K562 (cell line): ENCODE results near the gene DIS3L2. TPM values are rescaled to one million over a fixed set of nuclear protein-coding genes. Genes with fewer than 3 reads are reported as not detected.

Source experiments
- ATAC-seq: fragments of 200-7000 bp; cut with Tn5 transposase; 3 replicates; pipeline ENCODE4 v1.9.1; 2020; ENCODE audit warnings: moderate library complexity
- BruUV-seq: library from RNA; stranded (reverse); fragments of 400-500 nt; replicated peaks from 2 replicates; lab custom pipeline; 2021; lab: Mats Ljungman, UMichigan
- CTCF ChIA-PET: fragments of 300-600 bp; formaldehyde crosslinking; extraction: SDS; loops from one replicate; lab custom pipeline; 2021; ENCODE audit warnings: low intra/inter-chr PET ratio; lab: Yijun Ruan, JAX
- POLR2A ChIA-PET: fragments of 300-600, 350-650 bp; sonication (Branson Sonifier 250); formaldehyde crosslinking; extraction: SDS; loops from one replicate; lab custom pipeline; 2021; ENCODE audit warnings: antibody characterized with exemption, inconsistent platforms; lab: Yijun Ruan, JAX
- DNase-seq, 4 experiments: peaks; one replicate each; pipeline versions ENCODE4 v3.0.0 to v3.0.0-alpha.2; 2011 to 2018; ENCODE audit warnings: low spot score in 3 of 4, mixed read lengths in 3 of 4; ENCODE audit errors: extremely low read depth in 1 of 4
- FAIRE-seq: peaks from 2 replicates; lab custom pipeline; 2011; peaks lifted over from hg19 to GRCh38; lab: Jason Lieb, UNC
- H2AFZ ChIP-seq: 2 replicates; pipeline ENCODE4 v1.6.0; 2011; ENCODE audit warnings: low read depth, low read length, control low read depth, inconsistent platforms
- H3K27ac ChIP-seq: fragments of 200-600 bp; 3 replicates; pipeline ENCODE4 v1.8.0; 2011; ENCODE audit warnings: low read depth, mild to moderate bottlenecking, control low read depth, inconsistent platforms, low read length, moderate library complexity, mixed read lengths; ENCODE audit errors: extremely low read depth
- H3K27me3 ChIP-seq, 2 experiments: fragments of 300-600 bp in 1 of 2; 2 replicates in 1 of 2; 3 replicates in 1 of 2; pipeline versions ENCODE4 v1.6.0 to v1.8.0; 2011; ENCODE audit warnings: inconsistent platforms in 2 of 2, low read length in 2 of 2, mild to moderate bottlenecking in 1 of 2, mixed read lengths in 1 of 2, moderate library complexity in 1 of 2; ENCODE audit not compliant: control insufficient read depth in 2 of 2, insufficient read depth in 2 of 2
- H3K36me3 ChIP-seq: fragments of 300-600 bp; 3 replicates; pipeline ENCODE4 v1.8.0; 2011; ENCODE audit warnings: mild to moderate bottlenecking, low read length, inconsistent platforms; ENCODE audit not compliant: control insufficient read depth, insufficient read depth
- H3K4me1 ChIP-seq, 2 experiments: fragments of 200-600 bp in 1 of 2; replicated peaks in 1 of 2; 2 replicates in 1 of 2; 3 replicates in 1 of 2; pipeline versions ENCODE4 v1.5.1 to v1.8.0; 2011; ENCODE audit warnings: inconsistent platforms in 2 of 2, low read length in 2 of 2, mild to moderate bottlenecking in 1 of 2, mixed read lengths in 1 of 2, moderate library complexity in 1 of 2; ENCODE audit not compliant: control insufficient read depth in 2 of 2, insufficient read depth in 2 of 2
- H3K4me2 ChIP-seq: 2 replicates; pipeline ENCODE4 v1.6.1; 2011; ENCODE audit warnings: low read length, control low read depth, inconsistent platforms, mixed read lengths; ENCODE audit not compliant: insufficient read depth
- H3K4me3 ChIP-seq: fragments of 200-600 bp; sonication (generic), shearing (Covaris generic); 2 replicates; pipeline ENCODE4 v1.5.1; 2016; ENCODE audit warnings: control low read depth, inconsistent platforms
- H3K79me2 ChIP-seq: fragments of 200-600 bp; 3 replicates; pipeline ENCODE4 v1.8.0; 2011; ENCODE audit warnings: low read length, inconsistent platforms; ENCODE audit not compliant: control insufficient read depth, insufficient read depth
- H3K9ac ChIP-seq, 2 experiments: 2 replicates each; pipeline versions ENCODE4 v1.6.0 to v1.6.1; 2011; ENCODE audit warnings: low read depth in 2 of 2, low read length in 2 of 2, control low read depth in 1 of 2, inconsistent platforms in 1 of 2, mild to moderate bottlenecking in 1 of 2, mixed read lengths in 1 of 2; ENCODE audit not compliant: insufficient read depth in 1 of 2
- H3K9me1 ChIP-seq: one replicate; pipeline ENCODE4 v1.6.0; 2011; ENCODE audit warnings: inconsistent platforms, mild to moderate bottlenecking, low read length, moderate library complexity; ENCODE audit not compliant: control insufficient read depth, insufficient read depth
- H3K9me3 ChIP-seq: replicated peaks from 2 replicates; pipeline ENCODE4 v1.5.1; 2011; ENCODE audit warnings: low read depth, low read length, inconsistent platforms; ENCODE audit not compliant: control insufficient read depth, insufficient read depth
- H4K20me1 ChIP-seq: replicated peaks from 2 replicates; pipeline ENCODE4 v1.6.1; 2011; ENCODE audit warnings: low read length, inconsistent platforms, mixed read lengths; ENCODE audit not compliant: control insufficient read depth, insufficient read depth
- ARNT ChIP-seq, 2 experiments: fragments of 450-650 bp; IDR thresholded peaks; 2 replicates each; pipeline ENCODE4 v1.6.1; 2016; ENCODE audit warnings: mild to moderate bottlenecking in 1 of 2
- RBM34 ChIP-seq: fragments of 200-400 bp; formaldehyde crosslinking; IDR thresholded peaks from 2 replicates; pipeline ENCODE4 v1.6.1; 2018; ENCODE audit warnings: low read length, borderline replicate concordance; ENCODE audit not compliant: insufficient read depth
- WGBS: fragments of 100-300 bp; shearing (Covaris generic); methylation state at CpG from one replicate; pipeline ENCODE4 v1.1.6; 2016; ENCODE audit warnings: low coverage, mixed read lengths; ENCODE audit not compliant: insufficient coverage; ENCODE audit errors: missing lambda C conversion rate; 5-methylcytosine and 5-hydroxymethylcytosine counted together
- in situ Hi-C: fragments of 300-500 bp; cut with MboI; formaldehyde crosslinking; loops from 4 replicates; pipeline ENCODE4 v1.15.0; 2018; ENCODE audit warnings: inconsistent platforms, mixed read lengths
- intact Hi-C: fragments of 100-400 bp; cut with micrococcal nuclease; formaldehyde crosslinking; loops from 2 replicates; pipeline ENCODE4 v1.14.2; 2022
- polyA plus RNA-seq, 8 experiments: library from polyadenylated mRNA; depleted of rRNA in 4 of 8; stranded (reverse) in 5 of 8; unstranded in 3 of 8; fragments of >200 nt; fragmentation: Nextera tagmentation in 2 of 8; fragmentation: Illumina TruSeq in 1 of 8; extraction: Ambion mirVana in 2 of 8; extraction: Trizol in 1 of 8; gene quantifications; 2 replicates each; pipeline versions ENCODE4 v1.2.1 to v1.2.3, GENCODE V29; 2011 to 2014; ENCODE audit warnings: inconsistent platforms in 1 of 8, missing spikeins in 1 of 8
- total RNA-seq, 7 experiments: library from RNA; depleted of rRNA in 6 of 7; stranded (reverse); fragments of >200 nt in 6 of 7; fragmentation: Illumina TruSeq in 2 of 7; extraction: Trizol in 2 of 7; gene quantifications; 2 replicates each; pipeline versions ENCODE4 v1.2.1 to v1.2.3, GENCODE V29; 2011 to 2021; ENCODE audit warnings: low replicate concordance in 1 of 7

Gene DIS3L2
- total and polyA plus RNA-seq, 9 of the 15 experiments (the other 6 are each of a cell fraction or from before 2014, with no cell fraction given), result 1.5 to 19.2 (median 11.2) TPM

GRCh38 chr2:231926761-231927565 is 34.5 kb upstream of the DIS3L2 start:
- Histone ChIP-seq H3K9me1 (no peaks in the 10 kb centered on the region), H3K36me3 (no peaks in the 10 kb centered on the region), H3K27ac (no peak overlapping the region), H3K4me3 (no peak overlapping the region), H4K20me1 (peaks cover 4% of the 10 kb centered on the region), H3K4me2 (no peak overlapping the region; the same call in 1 of the 2 replicates), H3K9ac (no peak overlapping the region), H3K9me3 (no peaks in the 10 kb centered on the region), H3K4me1 (peaks cover 0 to 30% of the 10 kb centered on the region in 2 experiments; a peak in 3 of 5 replicates), H3K27me3 (peaks cover 30 to 68% of the 10 kb centered on the region in 2 experiments), H2AFZ (no peak overlapping the region), H3K79me2 (no peaks in the 10 kb centered on the region)
- in situ Hi-C loops (no loop called here), intact Hi-C loops (loop anchor here (5.0 kb wide), 2 partner anchors 215 to 400 kb away; no protein-coding TSS in a partner anchor)
- ChIA-PET POLR2A (no interaction called here), CTCF (interaction anchor here (0.6 to 2.8 kb wide), 2 partner anchors 78 to 215 kb away, joined by 3 to 30 read pairs; no protein-coding TSS in a partner anchor)
- BruUV-seq, result no TSS peak
- FAIRE-seq, result no peak
- ATAC-seq, result no peak
- 28% methylated on average over 28 of the region's 51 CpGs for WGBS
- no peak for DNase-seq
- TF ChIP-seq ARNT (IDR thresholded peaks at IDR 0.05), result no peak

GRCh38 chr2:231927566-231927890 is 34.0 kb upstream of the DIS3L2 start:
- no TSS peak for BruUV-seq
- Histone ChIP-seq H3K27ac (no peak overlapping the region), H3K36me3 (no peaks in the 10 kb centered on the region), H3K4me2 (no peak overlapping the region), H3K4me3 (no peak overlapping the region), H4K20me1 (peaks cover 4% of the 10 kb centered on the region), H3K27me3 (peaks cover 28 to 68% of the 10 kb centered on the region in 2 experiments), H3K9ac (no peak overlapping the region), H3K79me2 (no peaks in the 10 kb centered on the region), H3K4me1 (peaks cover 0 to 30% of the 10 kb centered on the region in 2 experiments; a peak in 3 of 5 replicates), H2AFZ (no peak overlapping the region), H3K9me1 (no peaks in the 10 kb centered on the region), H3K9me3 (no peaks in the 10 kb centered on the region)
- intact Hi-C loops, result loop anchor here (5.0 kb wide), 2 partner anchors 215 to 400 kb away; no protein-coding TSS in a partner anchor
- WGBS, result 7% methylated on average over 9 of the region's 10 CpGs
- DNase-seq (no peak), ATAC-seq (no peak), FAIRE-seq (no peak)
- ChIA-PET POLR2A (interaction anchor here (0.6 kb wide), 1 partner anchor 301 kb away, joined by 4 read pairs; no protein-coding TSS in a partner anchor), CTCF (no interaction called here)
- no peak for TF ChIP-seq RBM34
- in situ Hi-C loops, result no loop called here
